ENCODE results near the gene PGC. TPM values are rescaled to one million over a fixed set of nuclear protein-coding genes. Genes with fewer than 3 reads are reported as not detected.
A peak's percentile ranks its signal among the peaks of the same experiment; 100 is the strongest.

PGC gene
- total and polyA plus RNA-seq, 9 of the 15 experiments (the other 6 are each of a cell fraction or from before 2014, with no cell fraction given) = 0.17 to 0.40 TPM; not detected in 7

DNA sequence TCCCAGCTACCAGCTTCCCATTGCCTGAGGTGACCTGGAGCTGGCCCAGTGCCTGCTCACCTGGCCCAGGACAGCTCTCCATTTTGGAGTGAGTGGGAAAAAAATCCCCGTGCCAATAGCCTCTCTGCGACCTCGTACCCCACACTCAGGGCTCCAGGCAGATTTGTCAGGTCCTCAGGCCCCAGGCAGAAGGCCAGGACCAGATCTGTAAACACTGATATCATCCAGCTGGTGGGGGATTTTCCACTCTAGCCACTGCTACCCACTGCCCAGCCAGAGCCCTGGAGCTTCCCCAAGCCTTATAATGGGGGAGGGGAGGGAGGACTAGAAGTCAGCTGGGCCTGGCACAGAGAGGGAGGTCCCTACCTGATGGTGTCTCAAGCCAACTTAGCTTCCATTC lies 1.3 kb upstream of the PGC start:
- Histone ChIP-seq H3K27me3 (ENCODE audit: control insufficient read depth in 2 of 2, insufficient read depth in 2 of 2, low read length in 2 of 2) (peaks cover 4 to 5% of the 10 kb centered on the region in 2 experiments; a peak in 2 of 5 replicates), H3K4me3 (no peak overlapping the region), H3K79me2 (ENCODE audit: control insufficient read depth, insufficient read depth, low read length) (no peaks in the 10 kb centered on the region), H3K4me2 (ENCODE audit: insufficient read depth, low read length) (no peak overlapping the region), H3K27ac (ENCODE audit: extremely low read depth, low read depth, low read length) (no peak overlapping the region), H3K9me1 (ENCODE audit: control insufficient read depth, insufficient read depth, low read length) (no peaks in the 10 kb centered on the region), H3K4me1 (replicated peaks in 1 of 2; ENCODE audit: control insufficient read depth in 2 of 2, insufficient read depth in 2 of 2, low read length in 2 of 2) (peaks cover 8 to 14% of the 10 kb centered on the region in 2 experiments; a peak in 4 of 5 replicates), H3K36me3 (ENCODE audit: control insufficient read depth, insufficient read depth, low read length) (no peaks in the 10 kb centered on the region), H3K9me3 (replicated peaks; ENCODE audit: control insufficient read depth, insufficient read depth, low read depth, low read length) (no peaks in the 10 kb centered on the region), H2AFZ (ENCODE audit: low read depth, low read length) (no peak overlapping the region), H3K9ac (ENCODE audit: insufficient read depth in 1 of 2, low read depth in 2 of 2, low read length in 2 of 2) (no peak overlapping the region), H4K20me1 (replicated peaks; ENCODE audit: control insufficient read depth, insufficient read depth, low read length) (no peaks in the 10 kb centered on the region)
- 40% methylated on average over 3 of the region's 3 CpGs for WGBS (ENCODE audit: insufficient coverage, low coverage, missing lambda C conversion rate)
- in situ Hi-C loops (cut with MboI) = no loop called here
- DNase-seq (ENCODE audit: extremely low read depth in 1 of 4, low spot score in 3 of 4) (no peak), FAIRE-seq (no peak), ATAC-seq (no peak)
- intact Hi-C loops (cut with micrococcal nuclease) = no loop called here
- CTCF ChIA-PET (ENCODE audit: low intra/inter-chr PET ratio) = no interaction called here
- POLR2A ChIA-PET = interaction anchor here (1.0 to 2.2 kb wide), 4 partner anchors 9 to 24 kb away, joined by 3 to 6 read pairs (median 4); no protein-coding TSS in a partner anchor
- TF ChIP-seq TFAP4 (CRISPR knock-in tag; IDR thresholded peaks at IDR 0.05; ENCODE audit: borderline replicate concordance) = 0 out of 2 replicates have a peak, but pooled peaks have one; percentile 36
- TF ChIP-seq, protein P1, sequence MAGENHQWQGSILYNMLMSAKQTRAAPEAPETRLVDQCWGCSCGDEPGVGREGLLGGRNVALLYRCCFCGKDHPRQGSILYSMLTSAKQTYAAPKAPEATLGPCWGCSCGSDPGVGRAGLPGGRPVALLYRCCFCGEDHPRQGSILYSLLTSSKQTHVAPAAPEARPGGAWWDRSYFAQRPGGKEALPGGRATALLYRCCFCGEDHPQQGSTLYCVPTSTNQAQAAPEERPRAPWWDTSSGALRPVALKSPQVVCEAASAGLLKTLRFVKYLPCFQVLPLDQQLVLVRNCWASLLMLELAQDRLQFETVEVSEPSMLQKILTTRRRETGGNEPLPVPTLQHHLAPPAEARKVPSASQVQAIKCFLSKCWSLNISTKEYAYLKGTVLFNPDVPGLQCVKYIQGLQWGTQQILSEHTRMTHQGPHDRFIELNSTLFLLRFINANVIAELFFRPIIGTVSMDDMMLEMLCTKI (IDR thresholded peaks at IDR 0.05; ENCODE audit: partially characterized antibody) = no peak
- no TSS peak for BruUV-seq (replicated peaks)
